CD4-positive, alpha-beta memory T cell (primary cell): ENCODE data around the gene PAM. TPM values are rescaled to one million over a fixed set of nuclear protein-coding genes. Genes with fewer than 3 reads are reported as not detected.
A peak's percentile ranks its signal among the peaks of the same experiment; 100 is the strongest.

Experiments
- CTCF ChIA-PET: fragments of 350-600 bp; sonication (Branson Sonifier 250); formaldehyde crosslinking; loops from one replicate; lab custom pipeline; 2021; ENCODE audit warnings: inconsistent platforms; ENCODE audit not compliant: partially characterized antibody; lab: Charles Lee
- POLR2A ChIA-PET: fragments of 350-600 bp; sonication (Branson Sonifier 250); formaldehyde crosslinking; loops from one replicate; lab custom pipeline; 2021; ENCODE audit not compliant: partially characterized antibody; lab: Charles Lee
- DNase-seq, 5 donors: peaks; one replicate each; pipeline versions ENCODE4 v3.0.0 to v3.0.0-alpha.2; 2020 to 2022; ENCODE audit warnings: mixed read lengths in 1 of 5
- H3K27ac ChIP-seq: one replicate; pipeline ENCODE4 v1.7.0; 2013; ENCODE audit warnings: low read depth, low read length
- H3K27me3 ChIP-seq: 2 replicates; pipeline ENCODE4 v1.7.0; 2013; ENCODE audit warnings: mild to moderate bottlenecking, low read length, moderate library complexity; ENCODE audit not compliant: insufficient read depth
- H3K36me3 ChIP-seq: 2 replicates; pipeline ENCODE4 v1.7.0; 2013; ENCODE audit warnings: mild to moderate bottlenecking, low read length, moderate library complexity; ENCODE audit not compliant: insufficient read depth
- H3K4me1 ChIP-seq: 2 replicates; pipeline ENCODE4 v1.7.0; 2013; ENCODE audit warnings: mild to moderate bottlenecking, low read length, moderate library complexity; ENCODE audit not compliant: insufficient read depth
- H3K4me3 ChIP-seq, 2 donors: one replicate each; pipeline ENCODE4 v1.7.0; 2013; ENCODE audit warnings: low read length in 2 of 2, mild to moderate bottlenecking in 1 of 2
- H3K9me3 ChIP-seq, 2 donors: one replicate each; pipeline ENCODE4 v1.7.0; 2013; ENCODE audit warnings: low read length in 2 of 2, control low read depth in 1 of 2; ENCODE audit not compliant: control insufficient read depth in 1 of 2
- H3K27ac Mint-ChIP-seq, 7 donors: one replicate each; pipeline ENCODE4 v1.8.0; 2020 to 2021; ENCODE audit warnings: mixed read lengths in 7 of 7, mild to moderate bottlenecking in 6 of 7, inconsistent platforms in 3 of 7, moderate library complexity in 3 of 7
- H3K27me3 Mint-ChIP-seq, 2 donors: one replicate each; pipeline ENCODE4 v1.8.0; 2020 to 2021; ENCODE audit warnings: mixed read lengths in 2 of 2
- H3K36me3 Mint-ChIP-seq, 2 donors: one replicate each; pipeline ENCODE4 v1.8.0; 2020 to 2021; ENCODE audit warnings: mixed read lengths in 2 of 2, inconsistent platforms in 1 of 2, mild to moderate bottlenecking in 1 of 2
- H3K4me1 Mint-ChIP-seq, 4 donors: one replicate each; pipeline ENCODE4 v1.8.0; 2020 to 2021; ENCODE audit warnings: mixed read lengths in 4 of 4, mild to moderate bottlenecking in 1 of 4
- H3K4me3 Mint-ChIP-seq, 8 donors: one replicate each; pipeline ENCODE4 v1.8.0; 2020 to 2021; ENCODE audit warnings: mixed read lengths in 8 of 8, mild to moderate bottlenecking in 7 of 8, moderate library complexity in 6 of 8, inconsistent platforms in 3 of 8
- H3K9me3 Mint-ChIP-seq, 8 donors: one replicate each; pipeline ENCODE4 v1.8.0; 2020 to 2021; ENCODE audit warnings: mixed read lengths in 8 of 8, mild to moderate bottlenecking in 5 of 8, inconsistent platforms in 3 of 8, moderate library complexity in 1 of 8
- intact Hi-C: fragments of 100-400 bp; cut with micrococcal nuclease; formaldehyde crosslinking; loops from one replicate; pipeline ENCODE4 v1.15.1; 2023
- polyA plus RNA-seq, 2 donors: library from polyadenylated mRNA; unstranded; fragments of 300-500 nt; fragmentation: Illumina TruSeq; gene quantifications; one replicate each; pipeline ENCODE4 v1.2.3, GENCODE V29; 2021
- total RNA-seq, 2 experiments: library from RNA; stranded (reverse); gene quantifications; one replicate each; pipeline ENCODE4 v1.2.3, GENCODE V29; 2021

The PAM gene
- total and polyA plus RNA-seq, 4 experiments from 2014 or later: 25.8 to 31.0 (median 28.7) TPM

GRCh38 chr5:102818345-102818744, 63.2 kb downstream of the PAM start:
- H3K36me3 Mint-ChIP-seq: peaks cover 0 to 4% of the 10 kb centered on the region in 2 donors
- no peaks in the 10 kb centered on the region for H3K27me3 Mint-ChIP-seq
- intact Hi-C loops: no loop called here
- Histone ChIP-seq H3K9me3 (no peaks in the 10 kb centered on the region), H3K27me3 (no peaks in the 10 kb centered on the region), H3K36me3 (no peaks in the 10 kb centered on the region), H3K27ac (no peak overlapping the region), H3K4me1 (peaks cover 11% of the 10 kb centered on the region), H3K4me3 (no peak overlapping the region)
- H3K4me3 Mint-ChIP-seq: no peak overlapping the region
- CTCF ChIA-PET: no interaction called here
- peaks cover 16 to 27% (median 16%) of the 10 kb centered on the region in 4 donors for H3K4me1 Mint-ChIP-seq
- POLR2A ChIA-PET: no interaction called here
- H3K9me3 Mint-ChIP-seq: no peaks in the 10 kb centered on the region
- no peak overlapping the region for H3K27ac Mint-ChIP-seq
- peak in 1 of 5 donors; percentile 14 for DNase-seq

GRCh38 chr5:102818934-102819333, 63.8 kb downstream of the PAM start:
- no peaks in the 10 kb centered on the region for H3K27me3 ChIP-seq
- H3K36me3 Mint-ChIP-seq: peaks cover 0 to 4% of the 10 kb centered on the region in 2 donors
- H3K4me1 Mint-ChIP-seq: peaks cover 14 to 21% (median 16%) of the 10 kb centered on the region in 4 donors
- intact Hi-C loops: no loop called here
- no peak for DNase-seq
- no peaks in the 10 kb centered on the region for H3K9me3 ChIP-seq
- H3K9me3 Mint-ChIP-seq: no peaks in the 10 kb centered on the region
- no peaks in the 10 kb centered on the region for H3K36me3 ChIP-seq
- no peak overlapping the region for H3K27ac Mint-ChIP-seq
- no peak overlapping the region for H3K4me3 Mint-ChIP-seq
- ChIA-PET POLR2A (no interaction called here), CTCF (no interaction called here)
- no peaks in the 10 kb centered on the region for H3K27me3 Mint-ChIP-seq
- no peak overlapping the region for H3K27ac ChIP-seq
- H3K4me1 ChIP-seq: peaks cover 11% of the 10 kb centered on the region
- no peak overlapping the region for H3K4me3 ChIP-seq

DNA sequence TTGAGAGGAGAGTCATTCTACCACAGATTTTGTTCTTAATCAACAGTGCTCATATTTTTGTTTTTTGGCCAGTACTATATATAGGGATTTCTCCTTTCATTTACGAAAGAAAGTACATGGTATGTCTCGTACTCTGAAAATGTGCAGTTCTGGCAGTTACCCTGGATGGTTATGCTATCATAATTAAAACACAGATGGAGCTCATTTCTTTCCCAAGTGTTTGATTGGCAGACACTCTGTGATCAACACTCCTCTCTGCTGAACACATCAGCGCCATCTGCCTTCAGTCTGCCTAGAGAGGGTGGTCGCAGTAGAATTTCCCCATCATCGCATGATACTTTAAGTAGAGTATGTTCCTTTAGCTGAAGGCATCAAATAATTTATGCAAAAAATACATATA, 64.5 kb downstream of the PAM start:
- intact Hi-C loops: no loop called here
- Histone ChIP-seq H3K4me3 (no peak overlapping the region), H3K4me1 (peaks cover 10% of the 10 kb centered on the region), H3K27ac (no peak overlapping the region), H3K9me3 (no peaks in the 10 kb centered on the region), H3K27me3 (no peaks in the 10 kb centered on the region), H3K36me3 (no peaks in the 10 kb centered on the region)
- peaks cover 0 to 4% of the 10 kb centered on the region in 2 donors for H3K36me3 Mint-ChIP-seq
- peaks cover 14 to 20% (median 16%) of the 10 kb centered on the region in 4 donors for H3K4me1 Mint-ChIP-seq
- CTCF ChIA-PET: no interaction called here
- POLR2A ChIA-PET: no interaction called here
- no peak overlapping the region for H3K27ac Mint-ChIP-seq
- no peak overlapping the region for H3K4me3 Mint-ChIP-seq
- H3K27me3 Mint-ChIP-seq: no peaks in the 10 kb centered on the region
- peak in 1 of 5 donors; percentile 13 for DNase-seq
- no peaks in the 10 kb centered on the region for H3K9me3 Mint-ChIP-seq

GRCh38 chr5:102823441-102823874, 68.4 kb downstream of the PAM start:
- Histone ChIP-seq H3K9me3 (no peaks in the 10 kb centered on the region), H3K4me3 (no peak overlapping the region), H3K27me3 (no peaks in the 10 kb centered on the region), H3K27ac (no peak overlapping the region), H3K4me1 (no peaks in the 10 kb centered on the region), H3K36me3 (no peaks in the 10 kb centered on the region)
- intact Hi-C loops: no loop called here
- H3K36me3 Mint-ChIP-seq: peaks cover 0 to 4% of the 10 kb centered on the region in 2 donors
- peaks cover 0 to 2% (median 0%) of the 10 kb centered on the region in 8 donors for H3K9me3 Mint-ChIP-seq
- no peak overlapping the region for H3K4me3 Mint-ChIP-seq
- ChIA-PET CTCF (no interaction called here), POLR2A (no interaction called here)
- peaks cover 6 to 13% (median 7%) of the 10 kb centered on the region in 4 donors for H3K4me1 Mint-ChIP-seq
- no peaks in the 10 kb centered on the region for H3K27me3 Mint-ChIP-seq
- H3K27ac Mint-ChIP-seq: no peak overlapping the region
- DNase-seq: no peak

- Histone ChIP-seq H3K9me3 (no peaks in the 10 kb centered on the region), H3K36me3 (no peaks in the 10 kb centered on the region), H3K27ac (no peak overlapping the region), H3K27me3 (no peaks in the 10 kb centered on the region), H3K4me1 (no peaks in the 10 kb centered on the region), H3K4me3 (no peak overlapping the region)
- H3K27me3 Mint-ChIP-seq: no peaks in the 10 kb centered on the region
- H3K27ac Mint-ChIP-seq: no peak overlapping the region
- H3K4me3 Mint-ChIP-seq: no peak overlapping the region
- H3K4me1 Mint-ChIP-seq: peaks cover 7 to 13% (median 7%) of the 10 kb centered on the region in 4 donors
- ChIA-PET CTCF (interaction anchor here (0.8 kb wide), 1 partner anchor 145 kb away, joined by 3 read pairs; no protein-coding TSS in a partner anchor), POLR2A (no interaction called here)
- intact Hi-C loops: no loop called here
- peaks cover 0 to 8% of the 10 kb centered on the region in 2 donors for H3K36me3 Mint-ChIP-seq
- no peak for DNase-seq
- peaks cover 0 to 2% (median 0%) of the 10 kb centered on the region in 8 donors for H3K9me3 Mint-ChIP-seq
Observed at GRCh38 chr5:102826629-102827028, 71.5 kb downstream of the PAM start.

GRCh38 chr5:102830241-102830640, 75.1 kb downstream of the PAM start:
- H3K27me3 ChIP-seq: no peaks in the 10 kb centered on the region
- peaks cover 0 to 8% of the 10 kb centered on the region in 2 donors for H3K36me3 Mint-ChIP-seq
- intact Hi-C loops: no loop called here
- DNase-seq: no peak
- H3K4me1 ChIP-seq: no peaks in the 10 kb centered on the region
- H3K27ac Mint-ChIP-seq: no peak overlapping the region
- no peaks in the 10 kb centered on the region for H3K36me3 ChIP-seq
- ChIA-PET CTCF (no interaction called here), POLR2A (no interaction called here)
- no peaks in the 10 kb centered on the region for H3K27me3 Mint-ChIP-seq
- H3K9me3 Mint-ChIP-seq: peaks cover 0 to 2% (median 0%) of the 10 kb centered on the region in 8 donors
- peaks cover 9 to 21% (median 14%) of the 10 kb centered on the region in 4 donors for H3K4me1 Mint-ChIP-seq
- no peaks in the 10 kb centered on the region for H3K9me3 ChIP-seq
- H3K27ac ChIP-seq: no peak overlapping the region
- H3K4me3 ChIP-seq: no peak overlapping the region
- H3K4me3 Mint-ChIP-seq: no peak overlapping the region

DNA sequence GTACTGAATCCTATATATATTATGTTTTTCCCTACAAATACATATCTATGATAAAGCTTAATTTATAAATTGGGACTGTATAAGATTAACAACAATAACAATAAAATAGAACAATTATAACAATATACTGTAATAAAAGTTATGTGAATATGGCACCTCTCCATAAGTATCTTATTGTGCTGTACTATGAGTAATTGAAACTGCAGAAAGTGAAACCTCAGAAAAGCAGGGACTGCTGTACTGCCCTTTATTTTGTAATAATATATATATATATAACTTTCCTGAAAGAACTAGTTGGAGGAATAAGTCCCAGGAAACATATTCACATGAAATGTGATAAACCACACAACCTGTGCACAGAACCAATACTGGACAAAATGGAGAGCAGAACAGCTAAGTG, 77.3 kb downstream of the PAM start:
- Mint-ChIP-seq H3K27ac (no peak overlapping the region), H3K36me3 (peaks cover 0 to 8% of the 10 kb centered on the region in 2 donors), H3K4me3 (no peak overlapping the region), H3K27me3 (no peaks in the 10 kb centered on the region), H3K4me1 (peaks cover 5 to 17% (median 11%) of the 10 kb centered on the region in 4 donors), H3K9me3 (peaks cover 0 to 2% (median 0%) of the 10 kb centered on the region in 8 donors)
- no peaks in the 10 kb centered on the region for H3K27me3 ChIP-seq
- intact Hi-C loops: no loop called here
- DNase-seq: no peak
- H3K36me3 ChIP-seq: no peaks in the 10 kb centered on the region
- ChIA-PET POLR2A (no interaction called here), CTCF (no interaction called here)
- H3K4me3 ChIP-seq: no peak overlapping the region
- no peak overlapping the region for H3K27ac ChIP-seq
- H3K9me3 ChIP-seq: no peaks in the 10 kb centered on the region
- H3K4me1 ChIP-seq: no peaks in the 10 kb centered on the region
